ENCODE measurements around the gene DIP2A.

DNA sequence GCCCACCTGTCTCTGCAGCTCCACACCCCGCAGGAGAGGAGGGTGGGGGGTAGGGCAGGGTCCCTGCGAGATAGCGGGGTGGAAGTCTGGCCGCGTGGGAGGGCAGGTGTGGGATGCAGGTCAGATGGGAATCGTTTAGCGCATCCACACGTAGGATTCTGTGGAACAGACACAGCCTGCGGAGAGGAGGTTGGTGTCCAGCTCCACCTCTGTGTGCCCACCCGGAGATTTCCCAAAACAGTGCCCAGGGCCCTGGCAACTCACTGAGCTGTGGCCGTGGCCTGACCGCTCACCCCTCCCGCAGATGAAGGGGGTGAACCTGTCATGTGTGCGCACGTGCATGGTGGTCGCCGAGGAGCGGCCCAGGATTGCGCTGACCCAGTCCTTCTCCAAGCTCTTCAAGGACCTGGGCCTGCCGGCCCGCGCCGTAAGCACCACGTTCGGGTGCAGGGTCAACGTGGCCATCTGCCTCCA, 99.3 kb downstream of the DIP2A start:
- TF ChIP-seq, protein P1, sequence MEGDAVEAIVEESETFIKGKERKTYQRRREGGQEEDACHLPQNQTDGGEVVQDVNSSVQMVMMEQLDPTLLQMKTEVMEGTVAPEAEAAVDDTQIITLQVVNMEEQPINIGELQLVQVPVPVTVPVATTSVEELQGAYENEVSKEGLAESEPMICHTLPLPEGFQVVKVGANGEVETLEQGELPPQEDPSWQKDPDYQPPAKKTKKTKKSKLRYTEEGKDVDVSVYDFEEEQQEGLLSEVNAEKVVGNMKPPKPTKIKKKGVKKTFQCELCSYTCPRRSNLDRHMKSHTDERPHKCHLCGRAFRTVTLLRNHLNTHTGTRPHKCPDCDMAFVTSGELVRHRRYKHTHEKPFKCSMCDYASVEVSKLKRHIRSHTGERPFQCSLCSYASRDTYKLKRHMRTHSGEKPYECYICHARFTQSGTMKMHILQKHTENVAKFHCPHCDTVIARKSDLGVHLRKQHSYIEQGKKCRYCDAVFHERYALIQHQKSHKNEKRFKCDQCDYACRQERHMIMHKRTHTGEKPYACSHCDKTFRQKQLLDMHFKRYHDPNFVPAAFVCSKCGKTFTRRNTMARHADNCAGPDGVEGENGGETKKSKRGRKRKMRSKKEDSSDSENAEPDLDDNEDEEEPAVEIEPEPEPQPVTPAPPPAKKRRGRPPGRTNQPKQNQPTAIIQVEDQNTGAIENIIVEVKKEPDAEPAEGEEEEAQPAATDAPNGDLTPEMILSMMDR (IDR thresholded peaks at IDR 0.05; ENCODE audit: low read depth, low read length) = no peak
- no peak for TF ChIP-seq EZH2phosphoT487 (IDR thresholded peaks at IDR 0.05; ENCODE audit: low read depth)

Measured in OCI-LY3 (cell line).